Heart left ventricle (tissue), 16 donors: ENCODE data around the gene PADI1. TPM values are rescaled to one million over a fixed set of nuclear protein-coding genes. Genes with fewer than 3 reads are reported as not detected.

Experiments
- ATAC-seq, 4 donors: fragments of 200-7000 bp; cut with Tn5 transposase; one replicate each; pipeline ENCODE4 v1.9.1; 2020 to 2022; ENCODE audit warnings: moderate library complexity in 4 of 4, mild to moderate bottlenecking in 3 of 4, moderate number of reproducible peaks in 1 of 4
- DNase-seq, 5 donors: peaks; one replicate each; pipeline ENCODE4 v3.0.0-alpha.2; 2020
- H3K27ac ChIP-seq, 12 donors: fragments of 200-600 bp; sonication (generic) in 4 of 12; one replicate each; pipeline versions ENCODE4 v1.5.0 to v1.8.0; 2016 to 2022; ENCODE audit warnings: mild to moderate bottlenecking in 2 of 12
- H3K27me3 ChIP-seq, 9 donors: fragments of 200-600 bp; sonication (generic) in 2 of 9; one replicate each; pipeline versions ENCODE4 v1.5.1 to v1.8.0; 2016 to 2022; ENCODE audit warnings: mild to moderate bottlenecking in 3 of 9
- H3K36me3 ChIP-seq, 9 donors: fragments of 200-600 bp; sonication (generic) in 2 of 9; one replicate each; pipeline versions ENCODE4 v1.5.0 to v1.8.0; 2018 to 2022; ENCODE audit warnings: mild to moderate bottlenecking in 2 of 9
- H3K4me1 ChIP-seq, 12 donors: fragments of 200-600 bp; sonication (generic) in 4 of 12; one replicate each; pipeline versions ENCODE4 v1.5.0 to v1.8.0; 2016 to 2022; ENCODE audit warnings: mild to moderate bottlenecking in 3 of 12
- H3K4me3 ChIP-seq, 12 donors: fragments of 200-600 bp; sonication (generic) in 4 of 12; one replicate each; pipeline versions ENCODE4 v1.5.0 to v1.8.0; 2017 to 2022; ENCODE audit warnings: mild to moderate bottlenecking in 9 of 12, moderate library complexity in 4 of 12
- H3K9me3 ChIP-seq, 12 donors: fragments of 200-600 bp; sonication (generic) in 4 of 12; one replicate each; pipeline versions ENCODE4 v1.5.0 to v1.8.0; 2016 to 2022; ENCODE audit warnings: mild to moderate bottlenecking in 1 of 12
- CTCF ChIP-seq, 12 donors: fragments of 200-600 bp; sonication (generic) in 4 of 12; IDR thresholded peaks; one replicate each; pipeline versions ENCODE4 v1.5.0 to v1.8.0; 2018 to 2022; ENCODE audit warnings: antibody characterized with exemption in 12 of 12, mild to moderate bottlenecking in 5 of 12
- POLR2A ChIP-seq, 2 donors: fragments of 450-650 bp; IDR thresholded peaks; one replicate each; pipeline ENCODE4 v1.6.1; 2017; ENCODE audit warnings: antibody characterized with exemption in 2 of 2, mild to moderate bottlenecking in 2 of 2, moderate library complexity in 2 of 2
- WGBS, 4 donors: extraction: QIAGEN DNeasy Blood & Tissue Kit in 2 of 4; methylation state at CpG; one replicate each; pipeline versions ENCODE4 v1.1.5 to v1.1.7; 2013 to 2018; 5-methylcytosine and 5-hydroxymethylcytosine counted together
- intact Hi-C, 10 donors: fragments of 100-400 bp; cut with DNase I; formaldehyde crosslinking; loops; one replicate each; pipeline versions ENCODE4 v1.11.1 to v1.14.2; 2022
- polyA plus RNA-seq, 2 donors: library from polyadenylated mRNA; stranded (reverse); fragments of 200-250 nt; gene quantifications; one replicate each; pipeline ENCODE4 v1.2.3, GENCODE V29; 2013
- total RNA-seq, 9 donors: library from RNA; depleted of rRNA in 2 of 9; stranded (reverse); fragments of >200 nt in 2 of 9; fragmentation: NEBNext Ultra II Directional in 3 of 9; extraction: Animal tissue kit (Norgen Biotek cat#: 25700) in 3 of 9; gene quantifications; one replicate each; pipeline versions ENCODE4 v1.1.0 to v1.2.4, GENCODE V29; 2016 to 2023
- donor health status: ischemic (EF 13 %, LVEDD 7.1; RV severe dilation, severe dysfunction).
- donor health status: healthy with polysubstance abuse.
- donor health status: DM: no; HTN: yes; CAD: no.
- donor health status: DM: no; HTN: no; CAD: no.
- donor health status: ischemic (EF 25% LVEDD 6.9; RV normal size, moderate dysfunction).
- donor health status: ischemic (EF 25% LVEDD 5.7; RV mildly dilated, moderate dysfunction).
- donor health status: healthy.
- donor health status: DM: yes; HTN: yes; CAD: no.
- donor health status: ischemic (EF 35%, LVEDD 5.7; RV mildly dilated, moderate dysfunction).
- donor health status: nonischemic (EF 11% LVEDD 7.7; RV severe dilation, severe dysfunction).
- donor health status: DM: yes; HTN: yes; CAD: no.
- donor health status: PGD.
- donor health status: ischemic (EF 29% LVEDD 5.4; RV normal size, mild dysfunction).
- donor health status: nonischemic (EF 23%, LVEDD 6.1; RV moderate dilation, normal function).

PADI1 gene
- total and polyA plus RNA-seq, 11 donors, result 0.04 TPM; not detected in 10

- Histone ChIP-seq H3K4me1 (no peaks in the 10 kb centered on the region), H3K36me3 (no peaks in the 10 kb centered on the region), H3K9me3 (no peaks in the 10 kb centered on the region), H3K4me3 (no peak overlapping the region), H3K27me3 (peaks cover 0 to 41% (median 8%) of the 10 kb centered on the region in 9 donors), H3K27ac (no peak overlapping the region)
- peak in 1 of 5 donors; percentile 30 for DNase-seq
- intact Hi-C loops, result no loop called here
- TF ChIP-seq CTCF (IDR thresholded peaks at IDR 0.05) (peak in 10 of 12 donors; percentile 16 to 52 (median 42)), POLR2A (IDR thresholded peaks at IDR 0.05) (no peak)
- no peak for ATAC-seq
- 44 to 50% (median 47%) methylated on average over 6 to 15 of the region's 15 CpGs for WGBS, 4 donors
Observed at GRCh38 chr1:17274186-17275170, 69.5 kb downstream of the PADI1 start.

- no peak for DNase-seq
- TF ChIP-seq POLR2A (IDR thresholded peaks at IDR 0.05), result no peak
- no peak for TF ChIP-seq CTCF (IDR thresholded peaks at IDR 0.05)
- intact Hi-C loops, result no loop called here
- ATAC-seq, result no peak
- H3K4me1 ChIP-seq, result peaks cover 0 to 4% (median 0%) of the 10 kb centered on the region in 12 donors
- peaks cover 0 to 48% (median 8%) of the 10 kb centered on the region in 9 donors for H3K27me3 ChIP-seq
- no peak overlapping the region for H3K4me3 ChIP-seq
- H3K27ac ChIP-seq, result no peak overlapping the region
- 54 to 70% (median 60%) methylated on average over 10 to 11 of the region's 11 CpGs for WGBS, 4 donors
- no peaks in the 10 kb centered on the region for H3K9me3 ChIP-seq
- H3K36me3 ChIP-seq, result no peaks in the 10 kb centered on the region
Observed at GRCh38 chr1:17276568-17276967, 71.6 kb downstream of the PADI1 start.

GRCh38 chr1:17277511-17278159 lies 72.7 kb downstream of the PADI1 start:
- WGBS, 4 donors, result 66 to 84% (median 75%) methylated on average over 7 to 8 of the region's 8 CpGs
- no peak for ATAC-seq

More at GRCh38 chr1:17277511-17278159, 72.7 kb downstream of the PADI1 start:
- H3K4me1 ChIP-seq, result peaks cover 0 to 15% (median 0%) of the 10 kb centered on the region in 12 donors
- intact Hi-C loops, result no loop called here
- no peak overlapping the region for H3K4me3 ChIP-seq
- no peaks in the 10 kb centered on the region for H3K36me3 ChIP-seq
- no peak overlapping the region for H3K27ac ChIP-seq
- no peaks in the 10 kb centered on the region for H3K9me3 ChIP-seq
- no peak for DNase-seq
- peaks cover 0 to 51% (median 8%) of the 10 kb centered on the region in 9 donors for H3K27me3 ChIP-seq
- TF ChIP-seq CTCF (IDR thresholded peaks at IDR 0.05) (no peak), POLR2A (IDR thresholded peaks at IDR 0.05) (no peak)
